Measurements from ENCODE around the gene ENOX1. TPM values are rescaled to one million over a fixed set of nuclear protein-coding genes. Genes with fewer than 3 reads are reported as not detected.

The ENOX1 gene
- total RNA-seq, 4 donors from 2014 or later: 3.6 to 18.7 (median 5.7) TPM

GRCh38 chr13:43544631-43545030, 242.1 kb downstream of the ENOX1 start:
- Histone ChIP-seq H3K4me3 (no peak overlapping the region), H3K27ac (peak overlapping the region; percentile 71 to 74), H3K27me3 (no peaks in the 10 kb centered on the region), H3K9me3 (no peaks in the 10 kb centered on the region), H3K4me1 (peaks cover 11 to 20% of the 10 kb centered on the region in 2 donors), H3K36me3 (no peaks in the 10 kb centered on the region)
- no peak for DNase-seq
- intact Hi-C loops (cut with DNase I; ENCODE audit: low total_unique reads): no loop called here
- TF ChIP-seq POLR2A (IDR thresholded peaks at IDR 0.05) (no peak), CTCF (IDR thresholded peaks at IDR 0.05) (no peak)

GRCh38 chr13:43544011-43544410, 242.8 kb downstream of the ENOX1 start:
- TF ChIP-seq CTCF (IDR thresholded peaks at IDR 0.05): no peak
- no peak for TF ChIP-seq POLR2A (IDR thresholded peaks at IDR 0.05)
- Histone ChIP-seq H3K9me3 (no peaks in the 10 kb centered on the region), H3K36me3 (no peaks in the 10 kb centered on the region), H3K27ac (peak overlapping the region; percentile 71 to 74), H3K4me1 (peaks cover 11 to 20% of the 10 kb centered on the region in 2 donors), H3K27me3 (no peaks in the 10 kb centered on the region), H3K4me3 (no peak overlapping the region)
- intact Hi-C loops (cut with DNase I; ENCODE audit: low total_unique reads): no loop called here
- peak; percentile 45 to 58 for DNase-seq

- H3K4me1 ChIP-seq: peaks cover 11 to 20% of the 10 kb centered on the region in 2 donors
- H3K27ac ChIP-seq: peak overlapping the region; percentile 71 to 72
- intact Hi-C loops (cut with DNase I; ENCODE audit: low total_unique reads): no loop called here
These were observed 243.4 kb downstream of the ENOX1 start for GRCh38 chr13:43543331-43543730.

GRCh38 chr13:43537124-43537523, 249.6 kb downstream of the ENOX1 start:
- Histone ChIP-seq H3K4me3 (no peak overlapping the region), H3K9me3 (no peaks in the 10 kb centered on the region), H3K4me1 (peaks cover 3 to 4% of the 10 kb centered on the region in 2 donors), H3K36me3 (no peaks in the 10 kb centered on the region), H3K27ac (no peak overlapping the region), H3K27me3 (no peaks in the 10 kb centered on the region)
- no peak for DNase-seq
- TF ChIP-seq POLR2A (IDR thresholded peaks at IDR 0.05) (no peak), CTCF (IDR thresholded peaks at IDR 0.05) (no peak)
- intact Hi-C loops (cut with DNase I; ENCODE audit: low total_unique reads): no loop called here

More at GRCh38 chr13:43543331-43543730, 243.4 kb downstream of the ENOX1 start:
- no peak for DNase-seq
- no peak for TF ChIP-seq CTCF (IDR thresholded peaks at IDR 0.05)
- TF ChIP-seq POLR2A (IDR thresholded peaks at IDR 0.05): no peak
- Histone ChIP-seq H3K4me3 (no peak overlapping the region), H3K9me3 (no peaks in the 10 kb centered on the region), H3K27me3 (no peaks in the 10 kb centered on the region), H3K36me3 (no peaks in the 10 kb centered on the region)

- TF ChIP-seq CTCF (IDR thresholded peaks at IDR 0.05) (no peak), POLR2A (IDR thresholded peaks at IDR 0.05) (no peak)
- no peaks in the 10 kb centered on the region for H3K27me3 ChIP-seq
- H3K4me1 ChIP-seq: no peaks in the 10 kb centered on the region
- intact Hi-C loops (cut with DNase I; ENCODE audit: low total_unique reads): no loop called here
- no peaks in the 10 kb centered on the region for H3K9me3 ChIP-seq
- H3K27ac ChIP-seq: no peak overlapping the region
- H3K36me3 ChIP-seq: no peaks in the 10 kb centered on the region
- H3K4me3 ChIP-seq: no peak overlapping the region
- DNase-seq: no peak
These were observed 257.0 kb downstream of the ENOX1 start for GRCh38 chr13:43529796-43530195.
